ENCODE data around the gene TLE4.
"Not testable (repeated sequence)": the region's sequence is repeated elsewhere in the genome, so short reads cannot be mapped to it uniquely, and the experiment has no call there.

TLE4 gene

GRCh38 chr9:79592726-79593493 lies 21.1 kb downstream of the TLE4 start:
- TF ChIP-seq CTCF (conservative IDR thresholded peaks at IDR 0.05) = no peak
- H3K27ac ChIP-seq = no peak overlapping the region

GRCh38 chr9:79598562-79599345 lies 27.0 kb downstream of the TLE4 start:
- TF ChIP-seq CTCF (conservative IDR thresholded peaks at IDR 0.05) = no peak
- no peak overlapping the region for H3K27ac ChIP-seq

DNA sequence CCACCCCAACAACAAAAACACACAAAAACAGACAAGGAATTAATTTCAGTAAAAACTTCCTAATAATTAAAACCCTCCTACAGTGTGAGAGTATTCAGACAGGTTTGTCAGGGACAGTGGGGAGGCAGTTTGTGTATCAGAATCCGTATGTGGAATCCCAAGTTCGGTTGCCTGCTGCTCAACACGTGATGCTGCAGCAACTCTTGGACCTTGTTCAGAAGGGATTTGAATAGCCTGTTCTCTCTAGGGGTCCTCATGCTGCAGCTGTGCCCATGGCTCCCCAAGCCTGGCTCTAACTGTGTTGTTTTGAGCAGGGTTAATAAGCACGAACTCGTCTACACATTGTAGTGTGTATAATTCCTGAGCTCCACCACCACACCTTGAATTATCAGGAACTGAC lies 28.7 kb downstream of the TLE4 start:
- TF ChIP-seq CTCF (conservative IDR thresholded peaks at IDR 0.05) = no peak
- no peak overlapping the region for H3K27ac ChIP-seq

GRCh38 chr9:79603222-79603920 lies 31.6 kb downstream of the TLE4 start:
- no peak overlapping the region for H3K27ac ChIP-seq

DNA sequence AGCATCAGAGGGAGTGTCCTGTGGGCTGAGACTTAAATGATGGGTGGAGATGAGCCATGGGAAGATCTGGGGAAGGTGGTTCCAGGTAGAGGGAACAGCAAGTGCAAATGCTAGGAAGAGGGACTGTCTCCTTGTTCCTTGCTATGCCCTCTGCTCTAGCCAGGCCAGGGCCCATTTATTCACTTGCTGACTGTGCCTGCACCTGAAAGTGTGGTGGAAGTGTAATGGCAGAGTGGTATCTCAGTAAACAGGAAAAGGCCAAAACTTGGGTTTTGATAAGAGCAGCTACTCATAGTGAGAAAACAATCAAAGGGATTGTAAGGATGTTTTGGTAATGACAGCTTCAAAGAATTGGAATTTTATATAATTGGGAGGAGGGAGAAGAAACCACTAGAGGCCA lies 32.4 kb downstream of the TLE4 start:
- TF ChIP-seq CTCF (conservative IDR thresholded peaks at IDR 0.05) = no peak

More at GRCh38 chr9:79603222-79603920, 31.6 kb downstream of the TLE4 start:
- no peak for TF ChIP-seq CTCF (conservative IDR thresholded peaks at IDR 0.05)

GRCh38 chr9:79604921-79605562 lies 33.3 kb downstream of the TLE4 start:
- no peak for TF ChIP-seq CTCF (conservative IDR thresholded peaks at IDR 0.05)
- no peak overlapping the region for H3K27ac ChIP-seq

More for the DNA sequence above, 32.4 kb downstream of the TLE4 start:
- H3K27ac ChIP-seq = no peak overlapping the region

GRCh38 chr9:79606529-79606928 lies 34.8 kb downstream of the TLE4 start:
- H3K27ac ChIP-seq = not testable (repeated sequence)
